Measurements from ENCODE around the gene PELI3.

The PELI3 gene

GRCh38 chr11:66418986-66419308 is 47.8 kb upstream of the PELI3 start:
- TF ChIP-seq EZH2phosphoT487 (IDR thresholded peaks at IDR 0.05; ENCODE audit: borderline replicate concordance) (no peak), CTCF (conservative IDR thresholded peaks at IDR 0.05; ENCODE audit: low read length) (no peak)

DNA sequence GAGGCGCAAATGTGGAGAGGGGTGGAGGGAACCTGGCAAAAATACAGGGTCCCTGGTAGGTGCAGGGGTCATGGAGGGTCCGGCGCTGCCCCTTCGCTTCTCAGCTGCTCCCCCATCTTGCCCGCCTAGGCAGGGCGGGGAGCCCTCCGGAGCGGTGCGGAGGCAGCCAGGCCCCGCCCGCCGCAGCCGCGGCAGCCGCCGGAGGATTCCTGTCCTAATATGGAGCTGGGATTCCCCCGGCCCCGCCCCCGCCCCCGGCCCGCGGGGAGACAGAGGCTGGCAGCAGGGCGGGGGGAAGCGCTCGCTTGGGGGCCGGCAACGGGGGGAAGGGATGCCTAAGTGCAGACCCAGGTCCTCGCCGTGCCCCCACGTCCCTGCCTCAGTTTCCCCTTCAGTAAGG is 46.9 kb upstream of the PELI3 start:
- Histone ChIP-seq H3K9ac (ENCODE audit: low read depth, low read length, poor library complexity, severe bottlenecking) (no peak overlapping the region), H2AFZ (ENCODE audit: low read length) (no peak overlapping the region), H3K27me3 (ENCODE audit: insufficient read depth, low read length, poor library complexity, severe bottlenecking) (no peaks in the 10 kb centered on the region), H3K79me2 (ENCODE audit: insufficient read depth, low read length) (no peaks in the 10 kb centered on the region), H3K9me2 (replicated peaks; ENCODE audit: low read depth, low read length) (no peaks in the 10 kb centered on the region), H3K4me1 (ENCODE audit: insufficient read depth, low read length, poor library complexity, severe bottlenecking) (no peaks in the 10 kb centered on the region), H3K9me3 (ENCODE audit: insufficient read depth, low read depth, low read length) (no peaks in the 10 kb centered on the region), H3F3A (ENCODE audit: low read depth) (no peaks in the 10 kb centered on the region), H3K36me3 (ENCODE audit: insufficient read depth, low read length) (no peaks in the 10 kb centered on the region; the same call in 1 of the 2 replicates), H3K4me2 (ENCODE audit: low read depth, low read length, poor library complexity, severe bottlenecking) (no peak overlapping the region), H3K4me3 (ENCODE audit: low read length, poor library complexity, severe bottlenecking) (no peak overlapping the region), H4K20me1 (ENCODE audit: insufficient read depth, low read length, poor library complexity, severe bottlenecking) (peaks cover 5% of the 10 kb centered on the region)
- TF ChIP-seq EZH2phosphoT487 (IDR thresholded peaks at IDR 0.05; ENCODE audit: borderline replicate concordance): no peak
- no peak for TF ChIP-seq CTCF (conservative IDR thresholded peaks at IDR 0.05; ENCODE audit: low read length)

More at GRCh38 chr11:66418986-66419308, 47.8 kb upstream of the PELI3 start:
- no peak overlapping the region for H2AFZ ChIP-seq (ENCODE audit: low read length)
- no peak overlapping the region for H3K4me2 ChIP-seq (ENCODE audit: low read depth, low read length, poor library complexity, severe bottlenecking)
- no peaks in the 10 kb centered on the region for H3K27me3 ChIP-seq (ENCODE audit: insufficient read depth, low read length, poor library complexity, severe bottlenecking)
- H3K9me2 ChIP-seq (replicated peaks; ENCODE audit: low read depth, low read length): no peaks in the 10 kb centered on the region
- no peaks in the 10 kb centered on the region for H3K79me2 ChIP-seq (ENCODE audit: insufficient read depth, low read length)
- H3K9ac ChIP-seq (ENCODE audit: low read depth, low read length, poor library complexity, severe bottlenecking): no peak overlapping the region
- H3F3A ChIP-seq (ENCODE audit: low read depth): no peaks in the 10 kb centered on the region
- no peaks in the 10 kb centered on the region; the same call in 1 of the 2 replicates for H3K36me3 ChIP-seq (ENCODE audit: insufficient read depth, low read length)
- H4K20me1 ChIP-seq (ENCODE audit: insufficient read depth, low read length, poor library complexity, severe bottlenecking): peaks cover 5% of the 10 kb centered on the region
- H3K4me3 ChIP-seq (ENCODE audit: low read length, poor library complexity, severe bottlenecking): no peak overlapping the region
- H3K4me1 ChIP-seq (ENCODE audit: insufficient read depth, low read length, poor library complexity, severe bottlenecking): no peaks in the 10 kb centered on the region
- no peaks in the 10 kb centered on the region for H3K9me3 ChIP-seq (ENCODE audit: insufficient read depth, low read depth, low read length)

- no peaks in the 10 kb centered on the region for H3K4me1 ChIP-seq (ENCODE audit: insufficient read depth, low read length, poor library complexity, severe bottlenecking)
- H2AFZ ChIP-seq (ENCODE audit: low read length): no peak within 1 kb of the TSS
- peaks cover 2% of the 10 kb centered on the region; the same call in 1 of the 2 replicates for H3K36me3 ChIP-seq (ENCODE audit: insufficient read depth, low read length)
- no peaks in the 10 kb centered on the region for H3K9me2 ChIP-seq (replicated peaks; ENCODE audit: low read depth, low read length)
- no peak within 1 kb of the TSS for H3K4me2 ChIP-seq (ENCODE audit: low read depth, low read length, poor library complexity, severe bottlenecking)
- no peak within 1 kb of the TSS for H3K4me3 ChIP-seq (ENCODE audit: low read length, poor library complexity, severe bottlenecking)
- peaks cover 5% of the 10 kb centered on the region for H4K20me1 ChIP-seq (ENCODE audit: insufficient read depth, low read length, poor library complexity, severe bottlenecking)
- no peaks in the 10 kb centered on the region for H3F3A ChIP-seq (ENCODE audit: low read depth)
- no peak for TF ChIP-seq EZH2phosphoT487 (IDR thresholded peaks at IDR 0.05; ENCODE audit: borderline replicate concordance)
- TF ChIP-seq CTCF (conservative IDR thresholded peaks at IDR 0.05; ENCODE audit: low read length): no peak
- H3K27me3 ChIP-seq (ENCODE audit: insufficient read depth, low read length, poor library complexity, severe bottlenecking): no peaks in the 10 kb centered on the region
- H3K79me2 ChIP-seq (ENCODE audit: insufficient read depth, low read length): no peaks in the 10 kb centered on the region
- no peaks in the 10 kb centered on the region for H3K9me3 ChIP-seq (ENCODE audit: insufficient read depth, low read depth, low read length)
- H3K9ac ChIP-seq (ENCODE audit: low read depth, low read length, poor library complexity, severe bottlenecking): no peak within 1 kb of the TSS
Observed at GRCh38 chr11:66420671-66421476, 45.8 kb upstream of the PELI3 start, which contains the start of gene NPAS4. Gene NPAS4, plus strand, starts transcription at chr11:66421035. Its CDS starts 145 bp downstream, at chr11:66421180.

Data from Loucy (cell line).